Stimulated activated CD8-positive, alpha-beta memory T cell treated with anti-CD3 and anti-CD28 coated beads, Interleukin-7, amount 100 ng/mL, for 1 hour (primary cell): Measurements from ENCODE around the gene TMEM254.
"Not testable (repeated sequence)": the region's sequence is repeated elsewhere in the genome, so short reads cannot be mapped to it uniquely, and the experiment has no call there.

Experiments
- DNase-seq, 2 donors: peaks; one replicate each; pipeline ENCODE4 v3.0.0-alpha.2; 2020; ENCODE audit warnings: low read depth in 2 of 2

Gene TMEM254, protein sequence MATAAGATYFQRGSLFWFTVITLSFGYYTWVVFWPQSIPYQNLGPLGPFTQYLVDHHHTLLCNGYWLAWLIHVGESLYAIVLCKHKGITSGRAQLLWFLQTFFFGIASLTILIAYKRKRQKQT

DNA sequence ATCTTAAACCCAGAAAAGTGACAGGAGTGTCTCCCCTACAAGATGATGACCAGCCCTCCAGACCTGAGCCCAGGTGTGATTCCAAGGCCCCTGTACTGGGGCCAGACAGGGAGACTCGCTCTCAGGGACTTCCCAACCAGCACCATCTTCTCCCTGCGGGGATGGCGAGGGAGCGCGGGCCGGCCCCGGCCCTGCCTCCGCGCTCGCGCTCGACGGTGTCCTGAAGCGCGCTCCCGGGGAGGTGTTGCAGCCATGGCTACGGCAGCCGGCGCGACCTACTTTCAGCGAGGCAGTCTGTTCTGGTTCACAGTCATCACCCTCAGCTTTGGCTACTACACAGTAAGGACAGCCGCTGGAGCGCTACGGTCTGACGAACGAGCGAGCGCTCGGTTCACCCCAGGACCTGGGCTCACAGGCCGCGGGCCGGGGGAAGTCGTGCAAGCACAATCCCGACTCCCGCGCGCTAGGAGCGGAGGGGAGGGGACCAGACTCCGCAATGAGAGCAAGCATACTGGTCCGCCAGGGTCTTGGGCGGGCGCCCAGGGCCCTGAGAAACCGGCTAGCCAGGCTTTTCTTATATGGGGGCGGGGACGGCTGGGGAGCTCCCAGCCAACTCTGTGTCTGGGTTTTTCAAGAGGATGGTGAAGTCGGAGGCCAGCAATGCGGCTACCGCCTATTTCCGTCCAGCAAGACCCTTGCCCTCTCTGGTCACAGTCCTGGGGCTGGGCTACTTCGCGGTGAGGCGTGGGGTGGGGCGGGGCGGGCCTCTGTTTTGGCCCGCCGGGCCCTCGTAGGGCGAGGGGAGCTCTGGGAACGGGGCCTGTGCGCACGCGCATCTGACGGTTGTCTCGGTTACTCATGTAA, at the start of gene TMEM254:
TMEM254 (plus strand) TSS at position 218 of the 864 bp plus-strand sequence; CDS start at position 253, 35 bp downstream.
- DNase-seq: peak; percentile 74 to 86

DNA sequence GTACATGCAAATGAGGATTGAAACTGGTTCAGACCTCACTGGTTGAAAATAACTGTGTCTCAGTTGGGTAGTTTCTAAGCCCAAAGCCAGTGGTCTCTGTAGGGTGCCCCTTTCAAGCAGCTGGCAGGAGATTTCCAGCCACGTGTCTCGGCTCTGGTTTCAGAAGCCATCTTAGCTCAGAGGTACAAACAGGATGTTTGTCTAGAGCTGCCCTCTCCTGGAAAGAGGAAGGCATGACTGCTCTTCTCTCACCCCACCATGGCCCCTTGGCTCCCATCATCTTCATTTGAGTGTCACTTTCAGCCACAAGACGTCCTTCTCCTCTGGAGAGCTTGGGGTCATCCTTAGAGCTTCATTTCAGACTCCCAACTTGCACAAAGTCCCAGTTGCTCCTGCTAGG, 49.3 kb upstream of the TMEM254 start:
- not testable (repeated sequence) for DNase-seq

DNA sequence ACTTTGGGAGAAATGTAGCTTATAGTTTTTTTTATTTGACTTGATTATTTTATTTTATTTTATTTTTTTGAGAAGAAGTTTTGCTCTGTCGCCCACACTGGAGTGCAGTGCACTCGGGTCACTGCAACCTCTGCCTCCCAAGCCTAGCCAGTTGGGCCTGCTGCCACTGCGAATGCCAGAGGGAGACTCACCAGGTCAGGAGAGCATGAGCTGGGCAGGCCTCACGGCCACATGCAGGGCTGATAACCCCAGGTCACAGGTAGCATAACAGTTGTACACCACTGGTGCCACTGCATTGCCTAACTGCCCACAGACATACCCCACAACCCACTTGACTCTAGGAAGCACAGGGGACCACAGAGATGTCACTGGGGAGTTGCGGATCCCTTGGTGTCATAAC, 48.6 kb upstream of the TMEM254 start:
- not testable (repeated sequence) for DNase-seq

DNA sequence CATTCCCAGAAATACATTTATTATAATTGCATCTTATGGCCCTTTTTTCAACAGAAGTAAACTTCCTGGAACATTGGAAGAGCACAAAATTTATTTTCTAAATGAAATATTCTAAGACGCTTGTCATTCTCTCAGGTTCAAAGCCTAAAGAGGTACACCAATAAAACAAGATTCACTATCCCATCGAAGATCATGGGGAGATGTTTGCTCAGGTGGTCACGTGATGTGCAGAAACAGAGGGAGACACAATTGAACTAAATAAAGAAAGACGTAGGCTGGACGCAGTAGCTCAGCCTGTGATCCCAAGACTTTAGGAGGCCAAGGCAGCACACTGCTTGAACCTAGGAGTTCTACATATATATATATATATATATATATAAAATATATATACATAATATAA, 46.0 kb upstream of the TMEM254 start:
- no peak for DNase-seq

DNA sequence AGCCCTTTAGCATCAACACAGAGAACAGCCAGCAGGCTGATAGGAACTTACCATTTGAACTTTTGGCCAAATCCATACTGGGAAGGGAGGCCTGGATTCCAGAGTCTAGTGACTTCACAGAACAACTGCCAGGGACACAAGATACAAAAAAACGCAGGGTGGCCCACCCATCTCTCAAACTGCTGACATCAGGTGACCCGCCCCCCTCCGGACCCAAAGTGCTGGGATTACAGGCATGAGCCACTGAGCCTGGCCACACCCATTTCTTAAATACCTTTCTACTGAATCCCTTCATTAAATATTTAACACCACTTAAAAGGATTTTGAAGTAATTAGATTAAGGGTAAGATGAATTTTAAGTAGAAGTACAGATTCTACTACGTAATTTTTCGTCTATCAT, 43.7 kb upstream of the TMEM254 start:
- DNase-seq: not testable (repeated sequence)

DNA sequence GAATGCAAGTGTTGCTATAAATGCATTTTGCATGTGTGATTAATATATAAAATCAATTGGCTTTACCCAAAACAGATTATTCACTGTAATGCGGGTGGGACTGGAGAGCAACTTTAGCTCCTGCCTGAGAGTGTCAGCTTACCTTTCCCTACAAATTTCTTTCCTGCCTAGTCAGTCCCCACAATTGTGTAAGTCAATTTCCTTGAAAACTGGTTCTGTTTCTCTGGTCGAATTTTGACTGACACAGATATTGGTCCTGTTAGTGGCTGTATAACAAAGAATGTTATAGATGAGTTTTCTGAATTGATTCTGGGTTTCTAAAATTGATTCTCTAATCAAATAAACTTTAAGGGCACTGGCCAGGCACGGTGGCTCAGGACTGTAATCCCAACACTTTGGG, 43.0 kb upstream of the TMEM254 start:
- not testable (repeated sequence) for DNase-seq

DNA sequence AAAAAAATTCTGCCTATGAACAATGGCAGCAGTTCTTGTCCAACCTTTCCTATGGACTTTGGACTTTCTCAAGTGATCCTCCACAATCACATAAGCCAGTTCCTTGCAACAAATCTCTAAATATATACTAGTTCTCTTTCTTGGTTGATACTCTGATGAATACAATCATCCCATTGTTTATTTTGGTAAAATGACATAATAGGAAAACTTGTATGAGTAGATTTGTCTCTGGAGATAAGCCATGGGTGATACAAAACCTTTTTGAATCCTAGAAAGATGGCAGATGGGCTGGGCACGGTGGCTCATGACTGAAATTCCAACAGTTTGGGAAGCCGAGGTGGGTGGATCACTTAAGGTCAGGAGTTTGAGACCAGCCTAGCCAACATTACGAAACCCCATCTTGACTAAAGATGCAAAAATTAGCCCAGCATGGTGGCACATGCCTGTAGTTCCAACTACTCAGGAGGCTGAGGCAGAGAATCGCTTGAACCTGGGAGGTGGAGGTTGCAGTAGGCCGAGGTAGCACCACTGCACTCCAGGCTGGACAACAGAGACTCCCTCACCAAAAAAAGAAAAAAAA, 41.5 kb upstream of the TMEM254 start:
- not testable (repeated sequence) for DNase-seq

DNA sequence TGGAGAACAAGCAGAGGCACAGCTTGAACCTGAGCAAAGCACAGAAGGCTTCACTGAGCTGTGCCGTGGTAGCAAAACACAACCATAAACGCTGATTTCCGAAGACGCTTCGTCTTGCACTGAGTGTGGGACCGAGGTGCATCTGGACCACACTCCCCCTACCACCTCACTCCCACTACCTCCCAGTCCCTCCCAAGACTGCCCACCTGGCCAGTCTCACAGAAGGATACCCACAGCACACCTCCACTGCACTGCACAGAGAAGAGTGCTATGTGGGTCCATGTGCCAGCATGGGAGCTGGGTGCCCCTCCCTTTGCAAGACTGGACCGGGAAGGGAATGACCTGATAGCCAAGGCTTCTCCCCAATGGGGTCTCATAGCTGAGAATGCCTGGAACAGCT, 40.2 kb upstream of the TMEM254 start:
- not testable (repeated sequence) for DNase-seq

DNA sequence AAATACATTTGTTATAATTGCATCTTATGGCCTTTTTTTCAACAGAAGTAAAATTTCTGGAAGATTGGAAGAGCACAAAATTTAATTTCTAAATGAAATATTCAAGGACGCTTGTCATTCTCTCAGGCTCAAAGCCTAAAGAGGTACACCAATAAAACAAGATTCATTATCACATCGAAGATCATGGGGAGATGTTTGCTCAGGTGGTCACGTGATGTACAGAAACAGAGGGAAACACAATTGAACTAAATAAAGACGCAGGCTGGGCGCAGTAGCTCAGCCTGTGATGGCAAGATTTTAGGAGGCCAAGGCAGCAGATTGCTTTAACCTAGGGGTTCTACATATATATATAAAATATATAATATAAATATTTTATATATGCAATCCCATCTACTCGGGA, 37.3 kb upstream of the TMEM254 start:
- no peak for DNase-seq

DNA sequence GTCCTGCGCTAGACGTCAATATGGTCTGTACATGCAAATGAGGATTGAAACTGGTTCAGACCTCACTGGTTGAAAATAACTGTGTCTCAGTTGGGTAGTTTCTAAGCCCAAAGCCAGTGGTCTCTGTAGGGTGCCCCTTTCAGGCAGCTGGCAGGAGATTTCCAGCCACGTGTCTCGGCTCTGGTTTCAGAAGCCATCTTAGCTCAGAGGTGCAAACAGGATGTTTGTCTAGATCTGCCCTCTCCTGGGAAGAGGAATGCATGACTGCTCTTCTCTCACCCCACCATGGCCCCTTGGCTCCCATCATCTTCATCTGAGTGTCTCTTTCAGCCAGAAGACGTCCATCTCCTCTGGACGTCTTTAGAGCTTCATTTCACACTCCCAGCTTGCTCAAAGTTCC, 33.5 kb upstream of the TMEM254 start:
- not testable (repeated sequence) for DNase-seq

DNA sequence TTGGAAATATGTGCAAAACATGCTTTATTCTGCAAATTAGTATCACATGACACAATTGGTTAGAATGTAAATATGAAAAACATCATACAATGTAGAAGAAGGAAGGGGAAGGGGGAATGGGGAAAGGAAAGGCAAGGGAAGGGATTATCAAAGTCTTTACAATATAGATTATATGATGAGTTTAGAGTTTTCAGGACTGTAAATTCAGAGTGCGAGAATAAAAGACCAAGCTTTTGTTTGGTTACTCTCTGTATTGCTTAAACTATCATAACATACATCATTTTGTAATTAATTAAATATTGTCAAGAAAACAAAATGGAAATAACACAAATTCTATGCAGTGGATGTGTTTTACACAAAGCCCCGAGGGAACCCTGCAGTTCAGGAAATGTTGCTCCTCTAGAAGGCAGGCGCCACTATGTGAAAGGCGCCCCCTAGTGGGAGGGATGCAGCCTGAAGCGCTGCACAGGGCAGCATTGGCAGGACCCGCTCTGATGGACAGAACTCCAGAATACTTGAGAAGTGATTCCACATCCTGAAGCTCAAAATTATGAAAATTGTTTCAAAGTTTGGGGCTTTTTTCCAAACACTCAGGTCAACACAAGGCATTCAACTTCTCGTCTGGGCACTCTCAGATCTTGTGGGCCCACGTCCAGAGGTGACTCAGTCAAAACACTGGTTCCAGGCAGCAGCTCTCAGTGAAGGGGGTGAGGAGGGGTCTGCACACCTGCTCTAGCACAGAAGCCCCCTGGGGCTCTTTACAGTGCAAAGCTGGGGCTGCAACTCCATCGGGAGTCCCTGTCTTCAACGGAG, 31.6 kb upstream of the TMEM254 start:
- peak; percentile 42 to 51 for DNase-seq

DNA sequence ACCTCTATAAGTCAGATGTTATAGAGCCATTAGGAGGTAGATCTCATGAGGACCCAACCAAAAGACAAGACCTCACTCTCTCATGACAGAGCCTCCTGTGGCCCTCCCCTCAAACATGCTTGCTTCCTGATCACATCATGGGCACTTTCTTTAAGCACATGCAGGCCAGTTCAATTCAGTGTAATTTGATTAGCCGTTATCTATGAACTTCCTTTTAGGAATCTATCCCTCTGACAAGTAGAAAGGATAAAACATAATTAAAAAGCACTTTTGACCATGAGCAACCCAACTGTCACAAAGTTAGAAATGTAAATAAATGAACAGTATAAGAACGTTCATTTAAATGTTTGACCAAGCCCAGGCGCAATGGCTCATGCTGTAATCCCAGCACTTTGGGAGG, 27.7 kb upstream of the TMEM254 start:
- no peak for DNase-seq

DNA sequence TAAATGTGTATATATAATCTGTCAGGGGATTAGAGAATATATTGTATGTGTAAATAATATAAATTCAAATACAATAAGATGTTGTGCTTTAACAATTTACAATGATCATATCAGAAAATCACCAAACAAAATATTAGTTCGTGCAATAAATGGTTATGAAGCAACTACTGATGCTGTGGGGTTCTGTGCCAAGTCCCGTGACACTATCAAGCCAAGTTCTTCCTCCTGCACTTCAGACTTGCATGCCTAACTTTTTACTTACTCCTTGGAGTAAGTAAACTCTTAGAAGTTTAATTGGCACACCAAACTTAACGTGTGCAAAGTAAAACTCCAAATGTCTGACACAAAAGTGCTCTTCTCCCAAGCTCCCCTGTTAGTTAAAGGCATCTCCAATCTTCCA, 26.5 kb upstream of the TMEM254 start:
- no peak for DNase-seq

DNA sequence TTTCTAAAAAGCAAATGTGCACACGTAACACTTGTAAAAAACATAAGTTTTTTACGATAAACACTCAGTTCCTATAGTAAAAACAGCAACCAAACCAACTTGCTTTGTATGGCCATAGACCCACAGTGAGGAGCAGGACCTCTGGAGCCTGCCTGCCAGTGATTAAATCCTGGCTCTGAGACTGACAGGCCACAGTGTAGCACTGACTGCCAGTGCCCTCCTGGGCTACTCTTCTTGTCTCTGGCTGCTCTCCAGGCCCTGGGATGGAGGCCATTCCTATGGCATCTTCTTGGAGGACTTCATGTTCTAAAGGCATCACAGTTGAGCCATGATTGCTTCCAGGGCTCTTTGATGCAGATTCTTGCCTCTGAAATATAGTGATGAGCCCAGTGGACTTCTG, 22.7 kb upstream of the TMEM254 start:
- DNase-seq: no peak

DNA sequence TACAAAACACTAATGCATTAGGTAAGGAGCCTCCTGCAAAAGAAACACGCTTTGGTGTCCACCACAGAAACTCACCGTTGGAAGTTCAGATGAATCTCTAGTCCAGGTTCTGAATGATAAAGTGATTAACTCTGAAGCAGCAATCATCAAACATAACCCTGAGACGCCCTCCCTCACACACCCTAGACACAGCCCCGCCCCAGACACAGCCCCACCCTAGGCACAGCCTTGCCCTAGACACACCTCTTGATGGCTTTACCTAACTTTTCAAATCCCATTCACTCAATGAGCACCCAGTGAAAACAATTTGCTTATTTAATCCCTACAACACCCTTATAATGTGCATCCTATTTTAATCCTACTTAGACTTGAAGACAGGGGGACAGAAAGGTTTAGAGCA, 21.3 kb upstream of the TMEM254 start:
- no peak for DNase-seq

DNA sequence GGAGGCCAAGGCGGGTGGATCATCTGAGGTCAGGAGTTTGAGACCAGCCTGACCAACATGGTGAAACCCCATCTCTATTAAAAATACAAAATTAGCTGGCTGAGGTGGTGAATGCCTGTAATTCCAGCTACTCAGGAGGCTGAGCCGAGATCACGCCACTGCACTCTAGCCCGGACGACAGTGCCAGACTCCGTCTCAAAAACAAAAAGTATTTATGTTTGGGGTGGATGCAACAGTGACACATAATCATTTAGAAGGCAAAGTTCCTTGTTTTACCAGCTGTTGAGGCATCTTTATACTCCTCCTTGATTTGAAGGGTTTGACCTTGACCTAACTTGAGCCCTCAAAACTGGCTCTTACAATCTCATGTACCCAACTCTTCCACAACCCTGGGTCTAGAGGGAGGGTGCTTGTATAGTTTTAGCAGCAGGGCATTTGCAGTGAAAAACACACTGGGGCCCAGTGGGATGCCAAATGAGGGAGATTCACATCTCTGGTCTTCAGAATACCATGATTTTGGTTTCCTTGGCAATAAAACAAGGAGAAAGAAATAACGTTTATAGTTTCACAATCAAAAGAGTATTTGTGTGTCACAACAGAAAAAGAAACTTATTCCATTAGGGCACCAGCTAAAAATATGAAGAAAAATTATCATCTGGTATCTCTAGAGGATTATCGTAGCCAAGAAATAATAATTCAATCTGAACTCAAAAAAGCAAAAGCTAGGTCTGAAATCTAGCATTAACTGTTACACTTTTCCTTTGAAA, 14.2 kb upstream of the TMEM254 start:
- DNase-seq: no peak

DNA sequence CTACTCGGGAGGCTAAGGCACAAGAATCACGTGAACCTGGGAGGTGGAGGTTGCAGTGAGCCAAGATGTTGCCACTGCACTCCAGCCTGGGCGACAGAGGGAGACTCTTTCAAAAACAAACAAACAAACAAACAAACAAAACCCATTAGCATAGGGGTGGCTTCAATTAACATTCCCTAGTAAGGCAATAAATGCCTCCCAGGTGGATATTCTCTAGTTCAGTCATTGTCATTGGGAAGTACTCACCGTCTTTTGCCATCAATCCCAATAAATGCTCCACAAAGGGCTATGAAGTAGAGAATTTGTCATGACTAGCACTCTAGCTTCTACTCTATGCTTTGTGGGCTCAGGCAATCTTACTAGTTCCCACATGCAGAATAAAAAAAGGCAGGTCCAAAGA, 11.7 kb upstream of the TMEM254 start:
- DNase-seq: no peak

DNA sequence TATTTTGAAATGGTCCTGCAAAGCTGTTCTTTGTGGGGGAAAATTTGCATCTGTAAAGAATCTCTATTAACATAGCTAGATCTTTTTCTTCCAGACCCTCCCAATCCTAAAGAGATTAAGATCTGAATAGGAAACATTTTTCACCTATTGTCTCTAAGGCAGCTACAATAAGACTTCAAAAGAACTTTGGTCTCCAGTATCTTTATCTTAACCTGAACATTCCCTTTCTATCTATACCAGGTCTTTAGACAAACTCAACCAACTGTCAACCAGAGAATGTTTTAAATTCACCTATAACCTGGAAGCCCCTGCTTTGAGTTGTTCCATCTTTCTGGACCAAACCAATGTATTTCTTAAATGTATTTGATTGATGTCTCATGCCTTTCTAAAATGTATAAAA, 10.6 kb upstream of the TMEM254 start:
- not testable (repeated sequence) for DNase-seq

DNA sequence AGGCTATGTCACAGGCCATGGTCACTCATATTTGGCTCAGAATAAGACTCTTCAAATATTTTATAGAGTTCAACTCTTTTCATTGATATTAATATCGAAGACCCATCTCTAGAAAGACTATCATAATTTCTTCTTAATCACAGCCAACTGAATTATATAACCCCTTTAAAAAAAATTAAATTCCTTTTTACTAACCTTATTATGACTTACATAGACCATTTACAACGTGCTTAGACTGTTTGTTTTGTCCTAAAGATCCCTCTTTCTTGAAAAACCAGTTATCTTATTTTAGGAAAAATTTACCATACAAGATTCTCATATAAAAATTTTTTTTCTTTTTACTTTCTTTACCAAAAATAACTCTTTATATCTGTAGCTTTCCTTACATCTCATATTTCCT, 10.2 kb upstream of the TMEM254 start:
- no peak for DNase-seq

DNA sequence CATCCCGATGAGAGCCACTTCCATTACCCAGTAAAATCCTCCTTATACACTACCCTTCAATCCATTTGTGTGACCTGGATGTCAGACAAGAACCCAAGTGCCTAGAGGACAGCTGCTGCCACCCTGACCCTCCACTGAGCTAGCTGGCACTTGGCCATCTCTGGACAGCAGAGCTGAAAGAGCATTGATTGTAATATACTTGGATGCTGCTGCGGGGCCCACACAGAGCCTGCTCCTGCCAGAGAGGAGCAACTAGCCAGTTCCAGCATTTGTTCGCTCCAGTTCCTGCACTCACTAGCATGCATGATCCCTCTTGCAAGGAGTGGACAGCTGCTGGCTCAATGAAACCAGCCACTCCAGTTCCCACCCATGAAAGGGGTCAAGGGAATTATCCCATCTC, 8.4 kb upstream of the TMEM254 start:
- DNase-seq: no peak

DNA sequence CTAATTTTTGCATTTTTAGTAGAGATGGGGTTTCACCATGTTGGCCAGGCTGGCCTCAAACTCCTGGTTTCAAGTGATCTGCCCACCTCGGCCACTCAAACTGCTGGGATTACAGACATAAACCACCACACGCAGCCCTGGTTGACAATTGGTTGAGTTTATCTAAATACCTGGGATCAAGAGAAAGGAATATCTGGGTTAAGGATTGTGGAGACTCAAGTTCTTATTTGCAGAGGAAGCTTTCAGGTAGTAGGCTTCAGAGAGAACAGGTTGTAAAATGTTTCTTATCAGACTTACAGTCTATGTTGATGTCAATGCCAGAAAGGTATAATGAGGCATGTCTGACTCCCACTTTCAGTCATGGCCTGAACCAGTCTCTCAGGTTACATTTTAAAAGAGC, 5.9 kb upstream of the TMEM254 start:
- no peak for DNase-seq

DNA sequence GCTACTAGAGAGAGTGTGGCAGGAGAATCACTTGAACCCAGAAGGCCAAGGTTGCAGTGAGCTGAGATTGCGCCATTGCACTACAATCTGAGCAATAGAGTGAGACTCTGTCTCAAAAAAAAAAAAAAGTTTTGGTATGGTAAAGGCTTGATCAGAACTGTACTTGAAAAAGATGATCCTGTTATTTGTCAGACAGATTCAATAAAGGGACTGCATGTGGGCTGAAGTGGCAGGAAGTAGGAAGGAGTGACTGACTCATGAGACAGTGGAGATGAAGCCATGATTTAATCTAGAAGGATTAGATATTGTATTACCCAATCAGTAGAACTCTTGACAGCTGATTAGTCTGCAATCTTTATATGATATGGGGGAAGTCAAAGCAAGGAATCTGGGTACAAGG, 2.7 kb upstream of the TMEM254 start:
- no peak for DNase-seq
